Erythroblast (primary cell): ENCODE data around the gene MS4A4A.

ENCODE experiments used
- GATA1 ChIP-seq: IDR thresholded peaks from 2 replicates; pipeline ENCODE4 v1.6.1; 2011; ENCODE audit warnings: low read depth, mild to moderate bottlenecking, control low read depth, low read length, moderate library complexity
- POLR2A ChIP-seq: IDR thresholded peaks from 2 replicates; pipeline ENCODE4 v1.6.1; 2011; ENCODE audit warnings: mild to moderate bottlenecking, low read length

DNA sequence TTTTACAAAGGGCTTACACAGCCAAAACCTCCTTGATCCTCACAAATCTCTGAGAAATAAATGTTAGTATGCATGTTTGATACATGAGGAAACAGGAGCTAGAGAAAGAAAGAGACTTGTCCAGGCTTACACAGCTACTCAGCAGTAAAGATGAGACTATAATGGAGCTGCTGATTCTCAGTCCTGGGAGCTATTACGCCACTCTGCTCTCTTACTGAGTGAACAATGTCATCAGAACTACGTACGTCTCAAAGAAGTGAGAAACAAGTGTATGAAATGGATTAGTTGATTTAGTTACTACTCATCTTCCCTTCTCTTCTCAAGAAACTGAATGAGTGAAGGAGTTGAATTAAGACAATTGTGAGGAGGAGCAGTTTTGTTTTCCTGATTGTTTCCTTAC is 58.9 kb downstream of the MS4A4A start:
- TF ChIP-seq POLR2A (no peak), GATA1 (no peak)
